Sigmoid colon (tissue), 4 donors: Measurements from ENCODE around the gene ORMDL3.
"Not testable (repeated sequence)": the region's sequence is repeated elsewhere in the genome, so short reads cannot be mapped to it uniquely, and the experiment has no call there.

Experiments
- CTCF ChIP-seq, 4 experiments: fragments of 450-650 bp in 3 of 4; fragments of 200-600 bp in 1 of 4; IDR thresholded peaks; one replicate each; pipeline ENCODE4 v1.5.1; 2016 to 2019; ENCODE audit warnings: antibody characterized with exemption in 4 of 4, mild to moderate bottlenecking in 3 of 4, moderate library complexity in 2 of 4
- EP300 ChIP-seq, 4 donors: sonication (generic); formaldehyde crosslinking; IDR thresholded peaks; one replicate each; pipeline ENCODE4 v1.6.1; 2017; ENCODE audit warnings: antibody characterized with exemption in 4 of 4
- POLR2A ChIP-seq, 2 donors: fragments of 450-650 bp; IDR thresholded peaks; one replicate each; pipeline ENCODE4 v1.6.1; 2016; ENCODE audit warnings: antibody characterized with exemption in 2 of 2, mild to moderate bottlenecking in 2 of 2, moderate library complexity in 2 of 2
- POLR2AphosphoS5 ChIP-seq, 4 donors: sonication (generic); formaldehyde crosslinking; IDR thresholded peaks; one replicate each; pipeline ENCODE4 v1.6.1; 2017; ENCODE audit warnings: antibody characterized with exemption in 4 of 4

- not testable (repeated sequence) for TF ChIP-seq POLR2A, CTCF, POLR2AphosphoS5, EP300 (IDR thresholded peaks at IDR 0.05)
Measured at GRCh38 chr17:39886102-39886501, 41.3 kb downstream of the ORMDL3 start.
